Natural killer cell (primary cell): ENCODE results near the gene TACC2. TPM values are rescaled to one million over a fixed set of nuclear protein-coding genes. Genes with fewer than 3 reads are reported as not detected.
"Not testable (repeated sequence)": the region's sequence is repeated elsewhere in the genome, so short reads cannot be mapped to it uniquely, and the experiment has no call there.

Experiments
- ATAC-seq, 3 donors: fragments of 150-1000 bp in 2 of 3; fragments of 200-7000 bp in 1 of 3; cut with Tn5 transposase; 1 replicate in 1 of 3; 2 replicates in 2 of 3; pipeline ENCODE4 v1.10.0; 2021; ENCODE audit warnings: mild to moderate bottlenecking in 2 of 3, moderate library complexity in 2 of 3
- DNase-seq, 2 donors: peaks; one replicate each; pipeline versions ENCODE4 v3.0.0 to v3.0.0-alpha.2; 2013 to 2021; ENCODE audit warnings: mixed read lengths in 1 of 2
- H3K27ac ChIP-seq: one replicate; pipeline ENCODE4 v1.5.1; 2013; ENCODE audit warnings: mild to moderate bottlenecking, low read length
- H3K27me3 ChIP-seq: one replicate; pipeline ENCODE4 v1.6.1; 2013; ENCODE audit warnings: low read length; ENCODE audit not compliant: control insufficient read depth, insufficient read depth
- H3K36me3 ChIP-seq: one replicate; pipeline ENCODE4 v1.6.1; 2013; ENCODE audit warnings: low read length; ENCODE audit not compliant: control insufficient read depth, insufficient read depth
- H3K4me1 ChIP-seq: one replicate; pipeline ENCODE4 v1.6.1; 2013; ENCODE audit warnings: low read length; ENCODE audit not compliant: control insufficient read depth, insufficient read depth
- H3K4me3 ChIP-seq: one replicate; pipeline ENCODE4 v1.5.1; 2013; ENCODE audit warnings: low read length
- H3K9me3 ChIP-seq: one replicate; pipeline ENCODE4 v1.6.1; 2013; ENCODE audit warnings: low read length; ENCODE audit not compliant: control insufficient read depth, insufficient read depth
- H3K27ac Mint-ChIP-seq, 2 donors: one replicate each; pipeline ENCODE4 v1.8.0; 2022; ENCODE audit warnings: mild to moderate bottlenecking in 2 of 2, mixed read lengths in 2 of 2, moderate library complexity in 1 of 2
- H3K27me3 Mint-ChIP-seq, 2 donors: one replicate each; pipeline ENCODE4 v1.8.0; 2022; ENCODE audit warnings: low read depth in 2 of 2, mixed read lengths in 2 of 2
- H3K36me3 Mint-ChIP-seq: one replicate; pipeline ENCODE4 v1.8.0; 2022; ENCODE audit warnings: mixed read lengths
- H3K4me1 Mint-ChIP-seq, 2 donors: one replicate each; pipeline ENCODE4 v1.8.0; 2022; ENCODE audit warnings: mixed read lengths in 2 of 2
- H3K4me3 Mint-ChIP-seq: one replicate; pipeline ENCODE4 v1.8.0; 2022; ENCODE audit warnings: mild to moderate bottlenecking, moderate library complexity, mixed read lengths
- H3K9me3 Mint-ChIP-seq, 2 donors: one replicate each; pipeline ENCODE4 v1.8.0; 2022; ENCODE audit warnings: mixed read lengths in 2 of 2
- CTCF ChIP-seq: fragments of 200-600 bp; IDR thresholded peaks from one replicate; pipeline ENCODE4 v1.8.0; 2022; ENCODE audit warnings: antibody characterized with exemption
- WGBS: methylation state at CpG from one replicate; pipeline ENCODE4 v1.1.7; 2013; ENCODE audit warnings: missing lambda C conversion rate; ENCODE audit not compliant: insufficient coverage; 5-methylcytosine and 5-hydroxymethylcytosine counted together
- intact Hi-C: fragments of 100-400 bp; cut with micrococcal nuclease; formaldehyde crosslinking; loops from one replicate; pipeline ENCODE4 v1.14.2; 2022
- total RNA-seq, 4 donors: library from RNA; stranded (reverse); fragments of 120-200 nt in 1 of 4; gene quantifications; one replicate each; pipeline versions ENCODE4 v1.2.3 to v1.2.4, GENCODE V29; 2013 to 2022

TACC2 gene
- total RNA-seq, 3 donors from 2014 or later (not counting 1 experiment from before 2014, with no cell fraction given): not detected

GRCh38 chr10:122102146-122102868 lies 113.3 kb downstream of the TACC2 start:
- H3K9me3 Mint-ChIP-seq: no peaks in the 10 kb centered on the region
- WGBS: 88% methylated on average over 15 of the region's 15 CpGs

GRCh38 chr10:122102869-122103525 lies 114.0 kb downstream of the TACC2 start:
- Histone ChIP-seq H3K27ac (no peak overlapping the region), H3K4me3 (no peak overlapping the region), H3K9me3 (no peaks in the 10 kb centered on the region), H3K36me3 (no peaks in the 10 kb centered on the region), H3K27me3 (no peaks in the 10 kb centered on the region), H3K4me1 (no peaks in the 10 kb centered on the region)
- intact Hi-C loops: no loop called here
- DNase-seq (no peak), ATAC-seq (no peak)
- H3K9me3 Mint-ChIP-seq: no peaks in the 10 kb centered on the region
- H3K4me1 Mint-ChIP-seq: no peaks in the 10 kb centered on the region
- peaks cover 0 to 4% of the 10 kb centered on the region in 2 donors for H3K27me3 Mint-ChIP-seq
- WGBS: 92% methylated on average over 3 of the region's 3 CpGs
- no peak overlapping the region for H3K4me3 Mint-ChIP-seq
- TF ChIP-seq CTCF: no peak
- no peak overlapping the region for H3K27ac Mint-ChIP-seq
- no peaks in the 10 kb centered on the region for H3K36me3 Mint-ChIP-seq

More at GRCh38 chr10:122102146-122102868, 113.3 kb downstream of the TACC2 start:
- H3K27me3 Mint-ChIP-seq: peaks cover 0 to 7% of the 10 kb centered on the region in 2 donors
- no peaks in the 10 kb centered on the region for H3K36me3 Mint-ChIP-seq
- Histone ChIP-seq H3K27ac (no peak overlapping the region), H3K4me3 (no peak overlapping the region), H3K27me3 (no peaks in the 10 kb centered on the region), H3K36me3 (no peaks in the 10 kb centered on the region), H3K4me1 (no peaks in the 10 kb centered on the region), H3K9me3 (no peaks in the 10 kb centered on the region)
- H3K4me1 Mint-ChIP-seq: no peaks in the 10 kb centered on the region
- H3K4me3 Mint-ChIP-seq: no peak overlapping the region
- no peak for TF ChIP-seq CTCF
- ATAC-seq (no peak), DNase-seq (no peak)
- H3K27ac Mint-ChIP-seq: no peak overlapping the region
- intact Hi-C loops: no loop called here

- Histone ChIP-seq H3K36me3 (no peaks in the 10 kb centered on the region), H3K9me3 (no peaks in the 10 kb centered on the region), H3K4me1 (no peaks in the 10 kb centered on the region), H3K27me3 (no peaks in the 10 kb centered on the region), H3K4me3 (no peak overlapping the region), H3K27ac (no peak overlapping the region)
- no peaks in the 10 kb centered on the region for H3K36me3 Mint-ChIP-seq
- intact Hi-C loops: no loop called here
- TF ChIP-seq CTCF: no peak
- WGBS: 86% methylated on average over 4 of the region's 4 CpGs
- H3K27me3 Mint-ChIP-seq: peaks cover 0 to 4% of the 10 kb centered on the region in 2 donors
- H3K9me3 Mint-ChIP-seq: no peaks in the 10 kb centered on the region
- no peaks in the 10 kb centered on the region for H3K4me1 Mint-ChIP-seq
- ATAC-seq (no peak), DNase-seq (no peak)
- H3K4me3 Mint-ChIP-seq: no peak overlapping the region
- H3K27ac Mint-ChIP-seq: no peak overlapping the region
Measured at GRCh38 chr10:122103592-122103991, 114.6 kb downstream of the TACC2 start.

GRCh38 chr10:122108786-122109185 lies 119.8 kb downstream of the TACC2 start:
- H3K27me3 ChIP-seq, H3K4me1 ChIP-seq, intact Hi-C loops, H3K9me3 ChIP-seq, H3K27ac Mint-ChIP-seq, ATAC-seq, H3K4me1 Mint-ChIP-seq, H3K4me3 Mint-ChIP-seq, H3K27ac ChIP-seq, DNase-seq, H3K36me3 Mint-ChIP-seq, H3K36me3 ChIP-seq, H3K4me3 ChIP-seq, H3K9me3 Mint-ChIP-seq: not testable (repeated sequence)
- WGBS: 90% methylated on average over 13 of the region's 13 CpGs
- H3K27me3 Mint-ChIP-seq: peaks cover 13 to 34% of the 10 kb centered on the region in 2 donors
